G401.6 (cell line): Measurements from ENCODE around the gene FIGN.

ENCODE experiments used
- FAIRE-seq: peaks from 2 replicates; lab custom pipeline; 2012; peaks lifted over from hg19 to GRCh38; lab: Jason Lieb, UNC

FIGN gene

DNA sequence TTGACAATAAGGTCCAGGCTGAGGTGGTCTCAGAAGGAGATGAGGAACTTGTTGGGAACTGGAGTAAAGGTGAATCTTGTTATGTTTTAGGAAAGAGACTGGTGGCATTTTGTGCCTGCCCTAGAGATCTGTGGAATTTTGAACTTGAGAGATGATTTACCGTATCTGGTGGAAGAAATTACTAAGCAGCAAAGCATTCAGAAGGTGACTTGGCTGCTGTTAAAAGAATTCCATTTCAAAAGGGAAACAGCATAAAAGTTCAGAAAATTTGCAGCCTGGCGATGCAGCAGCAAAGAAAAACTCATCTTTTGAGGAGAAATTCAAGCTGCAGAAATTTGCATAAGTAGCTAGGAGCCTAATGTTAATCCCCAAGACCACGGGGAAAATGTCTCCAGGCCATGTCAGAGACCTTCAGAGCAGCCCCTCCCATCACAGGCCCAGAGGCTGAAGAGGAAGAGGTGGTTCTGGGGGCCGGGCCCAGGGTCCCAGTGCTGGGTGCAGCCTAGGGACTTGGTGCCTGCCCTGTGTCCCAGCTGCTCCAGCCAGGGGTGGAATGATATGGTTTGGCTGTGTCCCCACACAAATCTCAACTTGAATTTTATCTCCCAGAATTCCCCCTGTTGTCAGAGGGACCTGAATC is 73.5 kb downstream of the FIGN start:
- no peak for FAIRE-seq

DNA sequence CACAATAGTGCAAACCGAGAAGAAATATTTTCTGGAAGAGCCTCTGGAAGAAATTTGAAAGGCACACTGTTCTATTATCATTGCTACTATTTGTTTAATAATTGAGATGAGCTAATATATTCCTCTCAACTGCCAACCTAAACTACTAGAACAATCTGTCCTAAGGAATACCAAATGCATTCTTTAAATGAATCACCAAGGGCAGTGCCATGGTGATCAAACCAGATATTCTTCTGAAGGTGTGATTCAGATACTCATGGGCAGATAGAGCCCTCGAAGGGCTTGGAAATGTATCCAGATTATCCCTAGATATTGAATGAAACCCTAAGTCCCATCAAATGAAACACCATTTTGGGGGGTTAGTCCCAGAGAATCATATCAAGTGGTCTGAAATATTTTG is 76.6 kb downstream of the FIGN start:
- FAIRE-seq = no peak

DNA sequence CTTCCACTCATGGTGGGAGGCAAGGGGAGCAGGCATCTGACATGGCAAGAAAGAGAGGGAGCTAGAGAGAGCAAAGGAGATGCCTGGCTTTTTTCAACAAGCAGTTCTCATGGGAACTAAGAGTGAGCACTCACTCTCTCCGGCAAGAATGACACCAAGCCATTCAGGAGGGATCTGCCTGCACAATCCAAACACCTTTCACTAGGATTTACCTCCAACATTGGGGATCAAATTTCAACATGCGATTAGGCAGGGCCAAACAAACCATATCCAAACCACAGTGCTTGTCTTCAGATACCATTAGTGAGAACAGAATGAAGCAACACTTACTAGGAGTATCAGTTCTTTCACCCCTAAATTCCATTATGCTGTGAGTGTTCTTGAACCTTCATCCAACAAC is 77.3 kb downstream of the FIGN start:
- no peak for FAIRE-seq

DNA sequence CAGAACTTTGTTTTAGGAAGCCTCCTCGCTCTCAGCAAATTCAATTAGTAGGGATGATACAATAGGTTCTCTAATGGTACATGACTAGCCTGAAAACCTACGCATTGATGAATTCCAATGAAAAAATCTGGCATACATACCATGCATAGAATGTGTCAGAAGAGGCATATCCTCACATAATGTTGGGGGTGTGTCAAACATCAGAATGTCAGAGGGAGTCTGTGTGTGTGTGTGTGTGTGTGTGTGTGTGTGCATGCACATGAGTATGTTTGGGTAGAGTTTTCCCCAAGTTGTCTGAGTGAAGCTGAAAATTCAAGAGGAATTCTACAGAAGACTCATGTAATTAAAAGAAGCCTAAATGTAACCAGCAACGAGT is 78.5 kb downstream of the FIGN start:
- no peak for FAIRE-seq

DNA sequence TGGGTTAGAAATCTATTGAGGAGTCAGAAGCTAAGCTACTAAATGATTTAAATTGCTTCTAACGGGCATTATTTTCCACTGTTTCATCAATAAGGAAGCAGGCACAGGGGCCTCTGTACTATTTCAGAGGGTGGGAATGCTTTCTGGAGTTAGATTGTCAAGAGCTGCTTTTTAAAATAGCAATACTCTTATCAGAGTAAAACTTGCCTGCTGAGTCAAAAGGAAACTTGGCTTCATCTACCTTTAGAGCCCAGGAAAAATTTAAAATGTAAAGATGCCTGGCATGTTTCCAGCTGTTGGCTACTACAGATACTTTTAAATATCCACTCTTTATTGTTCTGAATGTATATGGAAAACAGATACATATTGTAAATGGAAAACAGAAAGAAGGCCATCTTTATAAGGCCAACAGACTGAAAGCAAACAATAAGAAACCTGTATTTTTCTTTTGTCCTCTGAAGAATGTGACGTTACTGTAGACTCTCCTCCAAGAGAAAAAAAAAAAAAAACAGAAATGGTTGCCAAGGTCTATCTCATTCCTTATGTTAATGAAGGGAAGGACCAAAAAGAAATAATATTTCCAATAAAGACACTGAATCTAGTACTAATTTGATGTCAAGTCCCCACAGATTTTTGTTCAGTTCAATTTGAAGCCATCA is 79.1 kb downstream of the FIGN start:
- FAIRE-seq = no peak

DNA sequence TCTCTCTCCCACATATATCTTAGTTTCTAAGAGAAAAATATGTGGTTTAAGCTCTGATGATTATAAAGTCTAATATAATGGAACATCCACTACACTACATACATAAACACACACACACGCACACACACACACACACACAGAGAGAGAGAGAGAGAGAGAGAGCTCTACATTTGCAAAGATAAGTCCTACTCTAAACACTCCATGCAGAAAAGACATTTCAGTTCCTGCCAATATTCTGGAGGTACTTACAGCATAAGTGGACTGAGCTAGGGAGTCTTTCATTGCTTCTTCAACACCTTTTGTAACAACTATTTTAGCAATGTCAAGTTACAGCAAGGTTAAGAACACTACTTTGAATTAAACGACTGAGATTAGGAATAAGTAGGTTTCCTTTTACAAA is 80.1 kb downstream of the FIGN start:
- FAIRE-seq = no peak

DNA sequence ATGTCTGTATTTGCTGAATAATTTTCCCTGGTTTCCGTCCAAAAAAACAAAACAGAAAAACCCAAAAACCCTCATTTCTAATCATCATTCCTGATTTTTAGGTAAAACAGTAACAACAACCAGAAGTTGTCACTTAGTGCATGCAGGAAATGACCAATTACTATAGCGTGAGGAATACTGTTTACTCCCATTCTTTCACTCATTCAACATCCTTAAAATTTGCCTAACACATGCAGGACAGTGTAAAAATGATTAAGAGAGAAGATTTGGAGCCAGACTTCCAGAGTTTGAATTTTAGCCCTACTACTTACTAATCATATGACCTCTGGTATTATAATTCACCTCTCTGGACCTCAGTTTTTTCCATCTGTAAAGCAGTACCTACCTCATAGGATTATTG is 83.1 kb downstream of the FIGN start:
- FAIRE-seq = no peak

DNA sequence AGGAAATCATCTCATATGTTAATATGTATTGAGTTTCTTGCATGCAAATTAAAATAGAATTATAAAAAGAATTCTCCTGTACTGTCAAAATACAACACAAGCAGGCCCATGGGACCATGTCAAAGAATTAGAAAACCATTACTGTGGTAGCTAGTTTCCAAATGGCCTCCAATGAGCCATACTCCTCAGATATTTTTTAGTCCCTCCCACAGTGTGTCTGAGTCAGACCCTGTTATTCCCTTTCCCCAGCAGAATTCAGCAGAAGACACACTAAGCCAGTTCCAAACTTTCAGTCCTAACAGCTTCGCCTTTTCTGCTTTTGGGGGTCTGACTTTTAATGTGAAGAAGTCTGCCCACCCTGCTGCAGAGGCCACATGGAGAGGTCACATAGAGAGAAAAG is 86.7 kb downstream of the FIGN start:
- no peak for FAIRE-seq

DNA sequence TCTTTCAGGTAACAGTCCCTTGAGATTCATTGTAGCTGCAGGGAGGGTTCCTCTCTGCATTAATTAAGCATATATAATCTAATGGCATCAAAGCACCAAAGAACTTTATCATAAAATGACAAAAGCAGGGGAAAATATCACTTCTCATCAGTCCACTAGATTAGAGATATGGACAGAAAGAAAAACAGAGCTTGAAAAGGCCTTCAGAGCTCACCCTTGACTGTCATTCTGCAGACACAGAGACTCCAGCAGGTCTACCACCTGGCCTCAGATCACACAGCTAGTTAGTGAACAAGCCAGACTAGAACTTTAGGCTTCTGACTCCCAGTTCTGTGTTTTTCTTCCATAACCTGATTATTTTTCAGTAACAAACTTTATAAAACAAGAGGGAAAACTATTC is 88.5 kb downstream of the FIGN start:
- FAIRE-seq = no peak

DNA sequence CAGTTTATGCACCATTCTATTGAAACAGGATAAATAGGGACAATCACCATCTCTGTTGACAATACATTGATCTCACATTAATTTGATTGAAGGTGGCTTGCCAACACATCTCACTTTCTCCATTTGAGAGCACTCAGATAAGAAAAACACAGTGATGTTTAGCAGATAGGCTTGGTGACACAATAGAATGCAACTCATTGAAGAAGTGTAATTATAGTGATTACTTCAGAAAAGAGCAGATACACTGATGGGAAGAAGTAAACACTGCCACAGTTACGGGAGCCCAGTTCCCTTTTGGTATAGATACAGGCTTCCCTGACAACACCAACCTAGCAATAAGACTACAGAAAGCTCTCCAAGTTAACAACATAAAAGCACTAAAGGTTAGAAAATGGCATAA is 89.1 kb downstream of the FIGN start:
- no peak for FAIRE-seq

DNA sequence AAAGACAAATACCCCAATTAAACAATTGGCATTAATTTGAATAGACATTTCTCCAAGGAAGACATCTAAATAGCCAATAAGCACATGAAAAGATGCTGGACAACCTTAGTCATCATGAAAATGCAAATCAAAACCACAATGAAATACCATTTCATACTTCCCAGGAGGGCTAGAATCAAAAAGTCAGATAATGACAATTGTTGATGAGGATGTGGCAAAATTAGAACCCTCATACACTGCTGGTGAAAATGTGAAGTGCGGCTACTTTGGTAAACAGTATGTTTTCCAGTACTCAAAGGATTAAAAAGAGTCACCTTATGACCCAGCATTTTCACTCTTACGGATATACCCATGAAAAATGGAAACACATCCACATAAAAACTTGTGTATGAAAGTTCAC is 91.6 kb downstream of the FIGN start:
- FAIRE-seq = no peak

DNA sequence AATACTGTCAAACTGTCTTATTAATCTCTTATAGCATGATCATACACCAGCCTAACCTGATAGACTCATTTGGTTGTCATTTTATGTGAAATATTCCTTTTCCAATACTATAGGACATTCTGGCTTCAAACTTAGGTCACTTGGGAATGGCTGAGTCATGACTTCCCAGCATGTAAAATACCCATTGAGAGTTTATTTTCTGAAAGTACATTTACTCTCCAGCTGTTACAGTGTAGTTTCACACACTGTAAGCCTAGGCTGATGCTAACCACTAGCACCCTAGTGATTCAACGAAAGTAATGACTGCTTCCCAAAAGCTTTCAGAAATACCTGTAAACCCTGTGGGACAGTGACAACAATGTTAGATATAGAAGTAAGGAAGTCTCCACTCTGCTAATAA is 93.8 kb downstream of the FIGN start:
- FAIRE-seq = no peak

DNA sequence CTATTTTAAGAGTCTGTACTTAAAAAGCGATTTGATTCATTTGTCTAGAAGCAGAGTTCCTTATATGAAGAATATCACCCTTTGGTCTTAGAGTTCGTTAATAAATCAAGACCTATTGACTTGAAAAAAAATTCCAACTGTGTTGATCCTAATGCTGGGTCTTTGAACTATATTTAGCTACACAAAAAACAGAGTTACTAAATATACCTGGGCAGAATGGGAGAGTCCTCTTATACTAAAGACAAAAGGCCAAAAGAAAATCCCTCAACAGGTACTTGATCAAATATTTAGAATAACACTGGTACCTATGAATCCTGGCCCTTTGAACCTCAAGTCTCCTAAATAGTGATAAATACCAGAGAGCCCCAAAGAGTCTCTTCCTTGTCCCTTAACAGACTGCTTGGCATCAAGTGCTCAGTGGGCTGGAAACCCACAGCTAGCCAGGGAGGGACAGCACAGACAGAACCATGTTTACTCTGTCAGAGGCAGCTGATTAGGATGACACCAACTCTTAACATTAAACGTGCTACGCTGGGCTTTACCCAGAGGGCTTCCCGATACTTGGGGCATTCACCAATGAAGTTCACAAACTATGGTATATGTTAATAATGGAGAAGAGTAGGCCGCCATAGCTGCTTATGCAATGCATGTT is 95.1 kb downstream of the FIGN start:
- FAIRE-seq = no peak

DNA sequence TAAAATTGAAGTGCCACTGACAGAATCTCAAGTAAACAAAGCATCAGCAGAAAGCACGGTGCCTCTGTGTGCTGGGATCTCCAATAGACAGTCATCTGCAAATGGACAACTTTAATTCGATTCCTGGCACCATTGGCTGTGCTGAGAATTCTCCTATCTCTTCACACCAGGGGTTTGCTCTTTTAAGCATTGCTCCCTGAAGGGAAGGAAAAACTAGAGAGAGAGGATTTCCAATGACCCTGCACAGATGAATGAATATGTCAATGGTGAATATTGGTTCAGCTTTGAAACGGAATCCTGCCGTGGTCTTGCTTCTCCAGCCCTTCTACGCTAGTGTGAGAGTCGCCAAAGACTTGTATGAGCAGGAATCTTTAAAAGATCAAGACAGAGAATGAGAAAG is 97.9 kb downstream of the FIGN start:
- no peak for FAIRE-seq

DNA sequence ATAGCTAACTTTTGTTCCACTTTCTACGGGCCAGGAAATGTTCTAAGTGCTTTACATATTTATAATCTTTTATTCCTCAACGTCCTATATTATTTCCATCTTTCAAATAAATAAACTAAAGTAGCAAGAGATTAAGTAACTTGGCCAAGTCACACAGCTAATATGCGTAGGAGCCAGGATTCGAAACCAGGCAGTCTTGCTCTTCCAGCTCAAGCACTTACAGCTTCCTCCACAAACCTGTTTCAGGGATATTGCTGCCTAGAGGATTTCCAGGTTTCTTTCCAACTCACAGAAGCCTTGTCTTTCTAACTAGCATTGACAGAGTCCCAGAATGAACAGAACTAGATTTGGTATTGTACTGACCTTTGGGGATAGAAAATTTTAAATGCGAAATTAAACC is 102.5 kb downstream of the FIGN start:
- no peak for FAIRE-seq

DNA sequence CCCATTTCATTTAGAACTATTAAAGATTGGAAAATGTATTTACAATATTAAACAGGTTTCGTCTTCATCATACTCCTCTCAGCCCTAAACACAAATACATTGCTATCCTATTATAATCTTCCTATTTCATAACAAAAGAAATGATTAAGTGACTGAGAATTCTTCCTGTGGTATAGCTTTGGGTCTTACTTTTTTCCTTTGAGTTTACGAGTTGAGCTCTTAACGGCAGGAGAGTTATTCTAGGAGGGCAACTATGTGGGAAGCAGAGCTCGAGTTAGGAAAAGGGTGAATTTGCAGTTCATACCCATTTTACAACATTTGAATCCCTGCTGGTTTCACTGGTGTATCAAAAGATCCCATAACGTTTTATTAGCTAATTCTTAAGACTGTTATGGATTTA is 105.0 kb downstream of the FIGN start:
- FAIRE-seq = no peak

DNA sequence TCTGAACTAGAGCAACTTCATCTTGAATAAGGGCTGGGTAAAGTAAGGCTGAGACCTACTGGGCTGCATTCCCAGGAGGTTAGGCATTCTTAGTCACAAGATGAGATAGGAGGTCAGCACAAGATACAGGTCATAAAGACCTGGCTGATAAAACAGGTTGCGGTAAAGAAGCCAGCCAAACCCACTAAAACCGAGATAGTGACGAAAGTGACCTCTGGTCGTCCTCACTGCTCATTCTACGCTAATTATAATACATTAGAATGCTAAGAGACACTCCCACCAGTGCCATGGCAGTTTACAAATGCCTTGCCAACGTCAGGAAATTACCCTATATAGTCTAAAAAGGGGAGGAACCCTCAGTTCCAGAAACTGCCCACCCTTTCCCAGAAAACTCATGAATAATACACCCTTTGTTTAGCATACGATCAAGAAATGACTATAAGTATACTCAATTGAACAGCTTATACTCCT is 109.1 kb downstream of the FIGN start:
- no peak for FAIRE-seq

DNA sequence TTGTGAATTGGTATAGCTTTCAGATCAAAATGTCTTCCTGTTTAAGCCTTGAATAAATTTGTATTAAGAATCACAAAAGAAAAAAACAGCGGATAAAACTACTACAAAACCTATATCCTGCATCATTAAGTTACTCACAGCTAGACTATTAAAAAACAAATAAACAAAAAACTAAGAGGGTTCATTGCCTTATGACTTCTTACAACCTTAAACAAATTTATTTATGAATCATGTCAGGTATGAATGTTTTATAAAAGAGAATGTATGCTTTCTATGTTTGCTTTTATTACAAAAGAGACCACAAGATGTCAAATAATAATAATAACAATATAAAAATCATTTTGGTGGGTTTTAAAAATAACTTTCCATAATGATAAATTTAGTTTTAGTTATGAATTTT is 109.6 kb downstream of the FIGN start:
- peak; percentile 47 for FAIRE-seq

DNA sequence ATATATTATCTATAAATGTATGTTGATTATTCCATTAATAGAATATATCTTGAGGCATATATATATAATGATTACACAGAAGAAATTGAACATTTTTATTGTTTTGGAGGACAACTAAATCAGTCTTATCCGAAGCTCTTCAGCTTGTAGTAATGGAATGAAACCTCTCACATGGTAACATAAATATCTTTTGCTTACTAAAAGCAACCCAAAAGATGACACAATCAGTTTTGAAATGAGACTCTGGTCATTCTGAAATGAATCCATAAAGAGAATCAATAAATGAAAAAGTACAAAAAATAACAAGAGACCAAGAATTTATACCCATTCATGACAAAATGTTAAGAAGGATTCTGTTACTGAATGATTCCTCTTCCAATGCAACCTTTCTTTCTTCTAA is 110.2 kb downstream of the FIGN start:
- FAIRE-seq = no peak

DNA sequence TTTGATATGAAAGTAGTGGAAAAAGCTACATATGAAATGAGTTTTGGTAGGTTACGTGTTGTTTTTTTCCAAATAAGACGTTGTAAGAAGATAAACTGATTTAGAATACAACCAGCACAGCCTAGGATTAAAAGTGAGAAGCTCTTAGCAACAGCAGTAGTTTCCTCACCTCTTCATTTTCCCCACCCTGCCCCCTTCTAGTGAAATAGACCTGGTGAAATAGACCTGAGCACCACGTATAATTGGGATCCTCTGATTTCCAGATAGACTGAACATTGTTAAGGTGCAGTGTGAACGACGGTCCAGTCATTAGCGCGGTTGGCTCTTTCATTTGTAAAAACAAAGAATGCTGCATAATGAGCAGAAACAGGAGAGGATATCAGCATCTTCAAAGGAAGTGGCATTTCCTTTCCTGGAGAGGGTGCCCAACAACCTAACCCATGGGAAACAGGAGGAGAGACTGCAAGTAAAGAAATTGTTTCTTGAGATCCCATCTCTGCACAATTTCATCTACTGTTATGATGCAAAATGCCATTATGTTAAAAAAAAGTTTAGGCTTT is 114.3 kb downstream of the FIGN start:
- FAIRE-seq = no peak

DNA sequence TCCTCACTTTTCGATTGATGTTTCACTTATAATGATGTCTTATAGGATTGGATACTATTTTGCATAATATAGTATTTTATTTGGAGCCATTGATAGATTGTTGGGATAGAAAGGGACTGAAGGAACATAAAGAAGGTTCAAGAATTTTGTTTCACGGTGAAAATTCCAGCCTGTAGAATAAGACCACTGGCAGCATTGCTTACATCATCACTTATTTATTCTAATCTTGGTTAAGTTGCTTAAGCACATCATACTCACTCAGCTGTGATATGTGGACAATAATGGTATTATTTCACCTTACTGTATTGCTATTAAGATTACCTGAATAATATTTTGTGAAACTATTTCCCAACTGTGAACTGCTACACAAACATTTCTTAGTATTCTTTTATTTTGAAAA is 118.3 kb downstream of the FIGN start:
- FAIRE-seq = no peak

DNA sequence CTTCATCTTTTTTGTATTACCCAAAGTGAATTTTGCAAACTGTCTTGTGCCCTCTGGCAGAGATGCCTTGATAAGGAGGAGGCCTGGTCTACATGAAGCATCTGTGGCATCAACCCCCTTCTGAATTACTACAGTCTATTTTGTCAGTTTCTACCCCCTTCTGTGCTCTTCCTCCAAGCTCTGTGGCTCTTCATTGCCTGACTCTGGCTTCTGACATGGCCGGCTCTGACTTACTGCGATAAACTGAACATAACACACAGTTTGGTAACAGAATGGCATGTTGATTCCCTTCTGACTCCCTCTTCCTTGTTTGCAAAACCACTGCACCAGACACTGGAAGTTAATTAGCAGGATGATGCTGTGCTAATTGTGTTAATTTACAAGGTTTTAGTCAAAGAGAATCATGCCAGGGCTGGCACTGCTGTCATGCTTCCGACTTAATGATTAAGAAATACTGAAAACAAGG is 122.5 kb downstream of the FIGN start:
- no peak for FAIRE-seq

DNA sequence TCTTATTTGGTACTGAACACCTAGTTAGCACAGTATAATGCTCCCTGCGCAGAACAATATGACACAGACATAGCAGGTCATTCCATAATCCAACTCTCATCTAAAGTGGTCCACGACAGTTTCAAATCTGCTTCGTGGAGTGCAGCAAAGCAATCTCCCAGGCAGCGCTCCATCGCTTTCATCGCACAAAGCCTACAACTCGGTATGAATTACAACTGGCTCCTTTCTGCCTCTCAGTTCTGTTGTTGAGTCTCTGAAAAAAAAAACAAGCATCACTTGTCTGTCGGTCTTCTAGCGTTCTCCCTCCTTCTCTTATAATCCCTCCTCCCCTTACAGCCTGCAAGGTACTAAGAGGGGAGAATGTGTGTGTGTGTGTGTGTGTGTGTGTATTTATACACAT is 123.5 kb downstream of the FIGN start:
- FAIRE-seq = no peak

DNA sequence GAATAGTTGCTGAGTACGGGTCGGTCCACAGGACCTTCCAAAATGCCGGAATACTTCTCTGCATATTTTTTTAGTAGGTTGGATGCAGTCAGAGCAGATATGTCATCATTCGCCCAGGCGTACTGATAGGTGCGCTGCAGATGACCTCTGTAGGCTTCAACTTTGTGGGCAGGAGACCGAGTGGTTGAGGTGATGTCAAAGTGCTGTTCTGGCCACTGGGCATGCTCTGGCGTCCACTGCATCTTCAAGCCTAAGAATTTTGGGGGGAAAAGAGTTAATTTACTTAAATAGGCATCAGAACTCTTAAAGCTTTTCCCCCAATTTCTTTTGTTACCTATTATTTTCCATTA is 124.3 kb downstream of the FIGN start:
- FAIRE-seq = no peak
